Measurements from ENCODE around the gene DUOX2.
A peak's percentile ranks its signal among the peaks of the same experiment; 100 is the strongest.

Gene DUOX2

GRCh38 chr15:45114076-45114750 is at the start of gene DUOX2, which contains the start of gene DUOXA2:
Gene DUOX2 (minus strand): TSS chr15:45114172. CDS start chr15:45113411, 761 bp downstream.
Gene DUOXA2 (plus strand): TSS chr15:45114326. CDS start chr15:45114606, 280 bp downstream.
- no peak within 1 kb of the TSS for H3K4me3 ChIP-seq
- no peak within 1 kb of the TSS for H3K27ac ChIP-seq

GRCh38 chr15:45163508-45163856 is 49.5 kb upstream of the DUOX2 start:
- Histone ChIP-seq H3K4me3 (no peak overlapping the region), H3K27ac (peak overlapping the region in 17 of 21 experiments; percentile 24 to 87 (median 73))

DNA sequence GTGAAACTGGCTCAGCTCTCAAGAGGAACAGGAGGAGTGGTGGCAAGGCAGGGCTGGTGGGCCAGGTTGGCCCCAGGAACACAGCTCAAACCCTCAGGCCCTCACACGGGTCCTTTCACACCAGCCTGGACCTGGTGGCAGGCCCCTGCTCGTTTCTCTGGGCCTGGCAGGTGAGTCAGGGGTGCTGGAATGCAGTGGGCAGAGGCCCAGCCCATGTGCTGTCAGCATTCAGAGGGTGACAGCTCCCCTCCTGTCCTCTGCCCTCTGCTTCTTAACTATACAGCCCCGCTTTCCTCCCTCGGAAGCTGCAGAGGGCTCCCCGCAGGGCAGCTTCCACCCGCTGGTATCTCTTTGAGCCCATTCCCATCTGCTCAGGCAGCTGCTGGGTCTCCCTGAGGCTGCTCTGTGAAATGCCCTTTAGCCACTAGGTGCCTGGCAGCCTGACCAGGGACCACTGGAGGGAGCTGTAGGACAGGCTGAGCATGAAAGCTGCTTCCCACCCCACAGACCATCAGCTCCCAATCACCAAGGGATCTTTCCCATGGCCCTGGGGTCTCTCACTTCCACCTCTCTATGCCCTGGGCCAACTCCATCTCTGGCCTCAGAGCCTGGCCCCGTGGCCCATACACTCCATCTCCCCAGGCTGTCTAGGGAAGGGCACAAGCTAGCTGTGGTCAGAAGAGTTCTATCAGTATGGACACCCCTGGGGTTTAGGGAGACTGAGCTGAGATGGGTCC is 49.0 kb upstream of the DUOX2 start:
- H3K27ac ChIP-seq = peak overlapping the region in 20 of 21 experiments; percentile 16 to 87 (median 72)
- no peak overlapping the region for H3K4me3 ChIP-seq

GRCh38 chr15:45161666-45162065 is 47.7 kb upstream of the DUOX2 start:
- Histone ChIP-seq H3K27ac (peak overlapping the region in 17 of 21 experiments; percentile 16 to 87 (median 74)), H3K4me3 (no peak overlapping the region)

GRCh38 chr15:45157974-45158373 is 44.0 kb upstream of the DUOX2 start:
- no peak overlapping the region for H3K4me3 ChIP-seq
- peak overlapping the region in 18 of 21 experiments; percentile 0 to 86 (median 62) for H3K27ac ChIP-seq

DNA sequence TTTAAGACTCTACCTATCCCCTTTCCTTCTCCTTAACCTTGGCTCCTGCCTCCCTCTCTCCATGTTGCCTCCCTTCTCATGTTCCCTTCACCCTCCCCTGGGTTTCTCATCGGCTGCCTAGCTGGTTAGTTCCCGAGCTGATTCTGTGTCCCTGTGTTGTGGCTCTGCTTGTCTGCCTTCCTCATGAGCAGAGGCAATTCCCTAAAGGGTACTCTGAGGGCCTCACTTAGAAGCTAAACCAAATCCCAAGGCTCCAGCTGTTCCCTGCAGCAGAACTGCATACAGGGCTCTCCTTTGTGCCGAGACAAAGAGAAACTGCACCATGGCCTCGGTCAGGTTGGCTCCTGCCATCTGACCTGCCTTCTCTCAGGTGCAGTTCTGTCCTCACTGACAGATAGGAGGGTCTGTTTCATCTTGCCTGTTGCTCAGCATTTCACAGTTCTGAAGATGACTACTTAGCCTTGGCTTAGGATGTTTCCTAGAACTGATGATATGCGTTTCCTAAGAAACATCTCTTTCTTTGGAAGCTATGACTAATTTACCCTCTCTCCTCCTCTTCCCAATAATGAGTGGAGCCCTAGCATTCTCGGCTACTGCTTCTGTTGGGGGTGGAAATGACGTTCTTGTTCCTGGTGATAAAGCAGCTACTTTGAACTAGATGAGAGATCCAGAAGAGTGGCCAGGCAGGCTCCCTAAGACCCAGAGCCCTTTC is 42.9 kb upstream of the DUOX2 start:
- Histone ChIP-seq H3K4me3 (no peak overlapping the region), H3K27ac (peak overlapping the region in 18 of 21 experiments; percentile 4 to 86 (median 64))

GRCh38 chr15:45155739-45156138 is 41.8 kb upstream of the DUOX2 start:
- Histone ChIP-seq H3K27ac (peak overlapping the region in 1 of 21 experiments; percentile 86), H3K4me3 (no peak overlapping the region)

- no peak overlapping the region for H3K27ac ChIP-seq
- H3K4me3 ChIP-seq = no peak overlapping the region
Measured at GRCh38 chr15:45151998-45152828, 38.2 kb upstream of the DUOX2 start.

DNA sequence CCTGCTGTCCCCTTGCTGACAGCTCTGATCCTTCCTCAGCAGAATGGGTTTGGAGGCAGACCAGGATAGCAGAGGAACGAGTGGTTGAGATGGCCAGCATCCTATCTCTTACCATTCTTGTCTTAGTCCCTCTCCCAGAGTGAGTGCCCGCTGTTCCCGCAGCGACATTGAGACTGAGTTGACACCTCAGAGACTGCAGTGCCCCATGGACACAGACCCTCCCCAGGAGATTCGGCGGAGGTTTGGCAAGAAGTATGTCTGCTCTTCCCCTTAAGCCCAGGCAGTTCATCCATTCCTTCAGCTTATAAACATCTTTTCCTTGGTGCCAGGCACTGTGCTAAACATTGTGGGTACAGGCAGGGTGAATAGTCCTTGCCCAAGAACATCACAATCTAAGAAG is 37.0 kb upstream of the DUOX2 start:
- Histone ChIP-seq H3K27ac (no peak overlapping the region), H3K4me3 (no peak overlapping the region)

GRCh38 chr15:45150481-45150880 is 36.5 kb upstream of the DUOX2 start:
- no peak overlapping the region for H3K27ac ChIP-seq
- no peak overlapping the region for H3K4me3 ChIP-seq

DNA sequence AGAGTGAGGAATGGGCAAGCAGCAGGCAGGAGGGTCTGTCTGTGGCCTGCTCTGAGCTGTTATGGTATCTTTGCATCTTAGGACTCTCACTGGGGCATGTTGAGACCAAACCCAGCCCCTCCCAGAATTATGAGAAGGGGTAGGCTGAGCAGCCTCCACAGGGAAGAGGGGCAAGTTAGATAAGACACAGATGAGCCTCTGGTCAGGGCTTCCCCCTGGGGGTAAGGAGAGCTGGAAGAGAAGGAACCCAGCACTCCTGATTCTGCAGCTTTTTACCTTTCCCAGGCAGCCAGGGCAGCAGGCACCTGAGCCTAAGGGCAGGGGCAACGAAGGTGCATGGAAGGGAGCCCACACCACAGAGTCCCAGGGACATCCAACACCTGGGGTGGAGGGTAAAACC is 35.1 kb upstream of the DUOX2 start:
- H3K27ac ChIP-seq = peak overlapping the region in 7 of 21 experiments; percentile 4 to 64 (median 46)

DNA sequence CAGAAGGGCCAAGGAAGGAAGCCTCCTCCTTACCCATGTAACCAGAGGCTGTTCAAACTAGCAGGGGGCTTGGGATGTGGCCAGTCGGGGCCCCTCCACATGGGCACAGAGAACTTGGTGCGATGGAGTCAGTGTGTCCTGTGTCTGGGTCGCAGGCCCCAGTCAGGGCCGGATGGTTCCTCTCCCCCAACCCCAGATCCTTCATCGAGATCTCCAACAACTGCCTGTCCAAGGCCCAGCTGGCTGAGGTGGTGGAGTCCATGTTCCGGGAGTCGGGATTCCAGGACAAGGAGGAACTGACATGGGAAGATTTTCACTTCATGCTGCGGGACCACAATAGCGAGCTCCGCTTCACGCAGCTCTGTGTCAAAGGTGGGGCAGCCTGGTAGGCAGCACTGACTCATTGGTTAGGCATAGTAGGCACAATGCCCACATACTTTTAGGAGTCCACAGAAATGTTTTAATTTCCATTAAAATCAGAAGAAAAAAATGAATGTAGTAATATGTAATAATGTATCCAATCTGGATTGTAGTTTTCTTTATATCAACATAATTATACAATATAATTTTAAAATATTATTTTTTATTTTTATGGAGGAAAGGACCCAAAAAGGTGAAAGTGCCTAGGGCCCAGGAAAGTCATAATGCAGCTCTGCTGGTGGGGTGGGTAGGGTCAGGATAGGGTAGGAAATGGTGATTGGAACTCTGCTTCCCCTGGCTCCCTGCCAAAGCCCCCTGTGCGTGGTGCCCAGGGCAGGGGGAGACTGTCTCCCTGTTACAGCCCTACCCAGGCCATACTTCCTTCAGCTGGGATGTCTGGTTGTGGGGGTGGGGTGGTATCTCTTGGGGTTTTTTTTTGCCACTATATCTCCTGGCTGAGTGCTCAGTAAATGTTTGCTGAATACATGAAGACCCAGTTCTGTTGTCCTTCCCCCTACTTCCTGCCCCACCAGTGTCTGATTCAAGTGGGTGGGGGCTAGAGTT is 34.4 kb upstream of the DUOX2 start:
- Histone ChIP-seq H3K4me3 (no peak overlapping the region), H3K27ac (peak overlapping the region in 9 of 21 experiments; percentile 4 to 64 (median 46))

More for the DNA sequence above, 35.1 kb upstream of the DUOX2 start:
- no peak overlapping the region for H3K4me3 ChIP-seq

- H3K4me3 ChIP-seq = no peak overlapping the region
- H3K27ac ChIP-seq = peak overlapping the region in 6 of 21 experiments; percentile 0 to 64 (median 32)
Measured at GRCh38 chr15:45147606-45148005, 33.6 kb upstream of the DUOX2 start.

- H3K27ac ChIP-seq = peak overlapping the region in 14 of 21 experiments; percentile 7 to 73 (median 52)
- H3K4me3 ChIP-seq = no peak overlapping the region
Measured at GRCh38 chr15:45146405-45146804, 32.4 kb upstream of the DUOX2 start.

- H3K27ac ChIP-seq = peak overlapping the region in 4 of 21 experiments; percentile 16 to 73 (median 38)
Measured at GRCh38 chr15:45144775-45145174, 30.8 kb upstream of the DUOX2 start.

DNA sequence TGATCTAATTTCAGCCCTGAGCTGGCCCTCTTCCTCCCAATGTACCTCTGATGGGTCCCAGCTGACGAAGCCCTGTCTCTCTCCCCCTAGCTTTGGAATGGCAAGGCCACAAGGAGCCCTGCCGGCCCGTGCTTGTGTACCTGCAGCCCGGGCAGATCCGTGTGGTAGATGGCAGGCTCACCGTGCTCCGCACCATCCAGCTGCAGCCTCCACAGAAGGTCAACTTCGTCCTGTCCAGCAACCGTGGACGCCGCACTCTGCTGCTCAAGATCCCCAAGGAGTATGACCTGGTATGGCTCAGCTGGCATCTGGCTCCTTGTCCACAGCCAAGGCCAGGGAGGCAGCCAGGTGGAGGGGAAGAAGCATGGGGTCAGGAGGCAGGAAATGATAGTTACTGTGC is 30.0 kb upstream of the DUOX2 start:
- peak overlapping the region in 2 of 21 experiments; percentile 10 to 39 for H3K27ac ChIP-seq
- no peak overlapping the region for H3K4me3 ChIP-seq

More at GRCh38 chr15:45144775-45145174, 30.8 kb upstream of the DUOX2 start:
- H3K4me3 ChIP-seq = no peak overlapping the region

DNA sequence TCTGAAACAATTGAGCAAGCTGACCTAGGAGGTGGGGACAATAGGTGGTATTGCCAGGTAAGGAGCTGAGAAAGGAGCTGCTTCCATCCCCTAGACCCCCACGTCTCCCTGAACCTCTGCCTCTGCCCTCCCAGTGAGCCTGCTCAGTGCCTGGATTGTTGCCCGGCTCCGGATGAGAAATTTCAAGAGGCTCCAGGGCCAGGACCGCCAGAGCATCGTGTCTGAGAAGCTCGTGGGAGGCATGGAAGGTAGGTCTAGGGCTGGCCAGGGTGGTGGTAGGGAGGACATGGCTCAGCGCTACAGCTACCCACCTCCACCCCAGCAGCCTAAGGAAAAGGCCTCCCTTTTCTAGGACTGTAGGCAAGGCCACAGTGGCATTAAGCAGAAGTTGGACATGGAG is 29.1 kb upstream of the DUOX2 start:
- no peak overlapping the region for H3K4me3 ChIP-seq

GRCh38 chr15:45141386-45141785 is 27.4 kb upstream of the DUOX2 start:
- Histone ChIP-seq H3K4me3 (no peak overlapping the region), H3K27ac (no peak overlapping the region)

More for the DNA sequence above, 29.1 kb upstream of the DUOX2 start:
- no peak overlapping the region for H3K27ac ChIP-seq

Measured in skin epidermis (tissue), 12 donors.